Gastroesophageal sphincter (tissue), 4 donors: ENCODE data around the gene SPINT2. TPM values are rescaled to one million over a fixed set of nuclear protein-coding genes. Genes with fewer than 3 reads are reported as not detected.

Source experiments
- ATAC-seq: fragments of 150-250 bp; one replicate; pipeline ENCODE4 v1.9.1; 2016; ENCODE audit warnings: mild to moderate bottlenecking, moderate library complexity
- H3K27ac ChIP-seq, 4 donors: fragments of 200-600 bp; sonication (generic) in 3 of 4; 1 replicate in 3 of 4; 2 replicates in 1 of 4; pipeline ENCODE4 v1.5.1; 2016 to 2019
- H3K27me3 ChIP-seq: fragments of 200-600 bp; sonication (generic); one replicate; pipeline ENCODE4 v1.5.1; 2019
- H3K36me3 ChIP-seq, 2 donors: fragments of 200-600 bp; sonication (generic); one replicate each; pipeline ENCODE4 v1.5.1; 2019; ENCODE audit warnings: control low read depth in 1 of 2
- H3K4me1 ChIP-seq, 3 donors: fragments of 200-600 bp; sonication (generic); 1 replicate in 2 of 3; 2 replicates in 1 of 3; pipeline ENCODE4 v1.5.1; 2016 to 2019; ENCODE audit warnings: control low read depth in 2 of 3
- H3K4me3 ChIP-seq, 2 donors: fragments of 200-600 bp; sonication (generic); one replicate each; pipeline ENCODE4 v1.5.1; 2019; ENCODE audit warnings: mild to moderate bottlenecking in 1 of 2, moderate library complexity in 1 of 2
- H3K9me3 ChIP-seq, 3 donors: fragments of 200-600 bp; sonication (generic); one replicate each; pipeline ENCODE4 v1.5.1; 2017 to 2019; ENCODE audit warnings: control low read depth in 2 of 3
- CTCF ChIP-seq, 4 experiments: fragments of 200-600 bp in 2 of 4; fragments of 450-650 bp in 2 of 4; sonication (generic) in 1 of 4; IDR thresholded peaks; one replicate each; pipeline ENCODE4 v1.5.1; 2017 to 2019; ENCODE audit warnings: antibody characterized with exemption in 4 of 4, mild to moderate bottlenecking in 2 of 4, moderate library complexity in 2 of 4
- EP300 ChIP-seq: sonication (generic); formaldehyde crosslinking; IDR thresholded peaks from one replicate; pipeline ENCODE4 v1.6.1; 2017; ENCODE audit warnings: antibody characterized with exemption, mild to moderate bottlenecking
- POLR2A ChIP-seq, 2 donors: fragments of 450-650 bp; IDR thresholded peaks; one replicate each; pipeline ENCODE4 v1.6.1; 2017; ENCODE audit warnings: antibody characterized with exemption in 2 of 2, mild to moderate bottlenecking in 2 of 2, moderate library complexity in 1 of 2
- POLR2AphosphoS5 ChIP-seq: sonication (generic); formaldehyde crosslinking; IDR thresholded peaks from one replicate; pipeline ENCODE4 v1.6.1; 2017; ENCODE audit warnings: antibody characterized with exemption
- WGBS, 2 donors: methylation state at CpG; one replicate each; pipeline ENCODE4 v1.1.5; 2018; ENCODE audit warnings: low coverage in 1 of 2; 5-methylcytosine and 5-hydroxymethylcytosine counted together
- total RNA-seq, 4 donors: library from RNA; depleted of rRNA; stranded (reverse); fragments of >200 nt; gene quantifications; one replicate each; pipeline ENCODE4 v1.1.0, GENCODE V29; 2016

Gene SPINT2
- total RNA-seq, 4 donors from 2014 or later: 2.1 to 51.7 (median 10.9) TPM

GRCh38 chr19:38221421-38221820, 43.0 kb upstream of the SPINT2 start:
- Histone ChIP-seq H3K27ac (no peak overlapping the region), H3K27me3 (peaks cover 92% of the 10 kb centered on the region), H3K36me3 (no peaks in the 10 kb centered on the region), H3K4me3 (no peak overlapping the region), H3K9me3 (no peaks in the 10 kb centered on the region), H3K4me1 (peaks cover 0 to 12% (median 8%) of the 10 kb centered on the region in 3 donors)
- TF ChIP-seq CTCF (IDR thresholded peaks at IDR 0.05) (no peak), POLR2A (IDR thresholded peaks at IDR 0.05) (no peak), POLR2AphosphoS5 (no peak), EP300 (no peak)
- WGBS, 2 donors: 88 to 100% methylated on average over 3 of the region's 6 CpGs
- ATAC-seq: no peak

GRCh38 chr19:38221919-38222830, 42.2 kb upstream of the SPINT2 start:
- H3K36me3 ChIP-seq: no peaks in the 10 kb centered on the region
- H3K4me3 ChIP-seq: no peak overlapping the region
- no peak overlapping the region for H3K27ac ChIP-seq
- no peak for ATAC-seq
- WGBS, 2 donors: 81 to 91% methylated on average over 7 to 10 of the region's 64 CpGs
- peaks cover 92% of the 10 kb centered on the region for H3K27me3 ChIP-seq
- H3K4me1 ChIP-seq: peaks cover 0 to 12% (median 8%) of the 10 kb centered on the region in 3 donors
- TF ChIP-seq EP300: no peak
- TF ChIP-seq POLR2A (IDR thresholded peaks at IDR 0.05): no peak
- no peak for TF ChIP-seq POLR2AphosphoS5
- TF ChIP-seq CTCF (IDR thresholded peaks at IDR 0.05): no peak
- no peaks in the 10 kb centered on the region for H3K9me3 ChIP-seq

- H3K4me1 ChIP-seq: peaks cover 0 to 13% (median 9%) of the 10 kb centered on the region in 3 donors
- H3K27me3 ChIP-seq: peaks cover 94% of the 10 kb centered on the region
- H3K36me3 ChIP-seq: no peaks in the 10 kb centered on the region
- no peak for TF ChIP-seq POLR2A (IDR thresholded peaks at IDR 0.05)
- TF ChIP-seq EP300: no peak
- no peak for TF ChIP-seq CTCF (IDR thresholded peaks at IDR 0.05)
- no peak for TF ChIP-seq POLR2AphosphoS5
- no peak overlapping the region for H3K4me3 ChIP-seq
- no peak for ATAC-seq
- H3K9me3 ChIP-seq: no peaks in the 10 kb centered on the region
- no peak overlapping the region for H3K27ac ChIP-seq
- 93 to 95% methylated on average over 2 to 3 of the region's 3 CpGs for WGBS, 2 donors
Measured at GRCh38 chr19:38223119-38223523, 41.3 kb upstream of the SPINT2 start.

GRCh38 chr19:38223617-38224013, 40.8 kb upstream of the SPINT2 start:
- ATAC-seq: no peak
- TF ChIP-seq POLR2A (IDR thresholded peaks at IDR 0.05): no peak
- no peak for TF ChIP-seq POLR2AphosphoS5
- no peak for TF ChIP-seq EP300
- no peak for TF ChIP-seq CTCF (IDR thresholded peaks at IDR 0.05)
- Histone ChIP-seq H3K36me3 (no peaks in the 10 kb centered on the region), H3K9me3 (no peaks in the 10 kb centered on the region), H3K4me3 (peak overlapping the region in 1 of 2 donors; percentile 43), H3K4me1 (peaks cover 0 to 18% (median 14%) of the 10 kb centered on the region in 3 donors), H3K27ac (no peak overlapping the region), H3K27me3 (peaks cover 94% of the 10 kb centered on the region)
- WGBS, 2 donors: 11 to 15% methylated on average over 4 of the region's 13 CpGs
